Pericardium fibroblast (primary cell): ENCODE results near the gene SUPT3H. TPM values are rescaled to one million over a fixed set of nuclear protein-coding genes. Genes with fewer than 3 reads are reported as not detected.

Source experiments
- total RNA-seq: library from RNA; depleted of rRNA; stranded (reverse); fragments of >200 nt; gene quantifications from 2 replicates; pipeline ENCODE4 v1.2.3, GENCODE V29; 2015

The SUPT3H gene
- total RNA-seq = 5.4 and 10.6 TPM in 2 replicates

DNA sequence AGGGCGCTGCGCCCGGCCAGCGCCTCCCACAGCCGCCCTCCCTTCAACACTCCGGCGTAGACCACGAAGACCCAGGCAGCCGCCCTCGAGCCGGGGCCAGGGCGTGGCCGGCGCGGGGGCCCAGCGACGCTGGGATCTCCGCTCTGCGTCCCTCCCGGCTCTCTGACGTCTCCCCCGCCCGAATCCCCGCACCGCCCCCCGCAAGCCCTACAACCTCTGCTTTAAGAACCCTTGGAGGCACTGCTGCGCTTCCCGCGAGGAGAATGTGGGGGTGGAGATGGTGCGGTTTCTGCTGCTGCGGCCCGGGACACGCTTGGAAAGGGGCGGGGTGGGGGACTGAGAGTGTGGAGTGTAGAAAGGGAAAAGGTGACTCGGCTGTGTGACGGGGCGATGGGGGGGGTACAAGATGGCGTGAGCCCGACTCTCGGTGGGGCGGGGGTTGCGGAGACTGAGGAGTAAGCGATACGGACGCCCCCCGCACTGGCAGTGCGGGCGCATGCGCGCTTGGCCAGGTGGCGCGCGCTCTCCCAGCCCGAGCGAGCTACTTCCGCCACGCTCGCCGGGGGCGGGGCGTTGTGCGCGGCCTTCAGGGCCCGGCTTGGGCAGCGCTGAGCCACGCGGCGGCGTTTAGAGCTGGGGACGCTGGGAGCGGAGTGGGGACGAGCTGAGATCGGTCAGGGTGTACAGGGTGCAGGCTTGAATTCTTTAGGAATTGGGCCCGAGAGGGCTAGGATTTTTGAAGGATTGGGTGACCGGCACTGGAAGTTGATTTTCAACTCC, at the start of gene SUPT3H:
Gene SUPT3H, minus strand, starts transcription at position 381 of the 780 bp plus-strand sequence.

DNA sequence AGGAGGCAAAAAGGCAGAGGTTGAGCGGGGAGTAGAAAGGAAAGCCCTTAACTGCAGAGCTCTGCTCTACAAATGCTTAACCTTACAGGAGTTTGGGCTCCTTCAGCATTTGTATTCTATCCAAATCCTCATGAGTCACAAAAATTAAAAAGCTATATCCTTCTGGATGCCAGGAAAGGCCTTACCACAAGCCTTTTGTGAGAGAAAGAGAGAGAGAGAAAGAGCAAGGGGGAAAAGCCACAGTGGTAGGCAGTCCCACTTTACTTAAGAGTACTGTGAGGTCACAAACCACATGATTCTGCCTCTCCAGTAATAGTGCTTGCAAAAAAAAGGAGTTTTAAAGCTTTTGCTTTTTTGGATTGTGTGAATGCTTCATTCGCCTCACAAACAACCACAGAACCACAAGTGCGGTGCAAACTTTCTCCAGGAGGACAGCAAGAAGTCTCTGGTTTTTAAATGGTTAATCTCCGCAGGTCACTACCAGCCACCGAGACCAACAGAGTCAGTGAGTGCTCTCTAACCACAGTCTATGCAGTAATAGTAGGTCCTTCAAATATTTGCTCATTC, 49.7 kb downstream of the SUPT3H start, which contains the start of gene RUNX2:
Gene RUNX2, plus strand, starts transcription at position 375 of the 567 bp plus-strand sequence. CDS start 397 bp downstream, outside the sequence.

Other genes with a start within 250 kb of the SUPT3H start
- gene RUNX2, start 49.6 kb downstream of the SUPT3H start, total RNA-seq = 2.1 and 6.3 TPM in 2 replicates